Fibroblast of villous mesenchyme (primary cell): ENCODE data around the gene TNK2. TPM values are rescaled to one million over a fixed set of nuclear protein-coding genes. Genes with fewer than 3 reads are reported as not detected.

Source experiments
- DNase-seq: peaks from one replicate; pipeline ENCODE4 v3.0.0-alpha.2; 2010; ENCODE audit warnings: low read depth
- H3K4me3 ChIP-seq: 2 replicates; pipeline ENCODE4 v1.5.1; 2011; ENCODE audit warnings: low read depth, mild to moderate bottlenecking, low read length
- small RNA-seq: library from RNA; depleted of rRNA; stranded (forward); fragments of <200 nt; gene quantifications from one replicate; pipeline ENCODE3, GENCODE V24; 2012
- total RNA-seq: library from RNA; depleted of rRNA; stranded (reverse); fragments of >200 nt; gene quantifications from 2 replicates; pipeline ENCODE4 v1.2.3, GENCODE V29; 2012
- TF ChIP-seq, protein P1 (sequence below): IDR thresholded peaks from 2 replicates; pipeline ENCODE4 v1.5.1; 2012; ENCODE audit warnings: low read depth, mild to moderate bottlenecking, low read length; ENCODE audit not compliant: insufficient read depth

TNK2 gene
- total RNA-seq, 1 donor = 12.1 TPM

DNA sequence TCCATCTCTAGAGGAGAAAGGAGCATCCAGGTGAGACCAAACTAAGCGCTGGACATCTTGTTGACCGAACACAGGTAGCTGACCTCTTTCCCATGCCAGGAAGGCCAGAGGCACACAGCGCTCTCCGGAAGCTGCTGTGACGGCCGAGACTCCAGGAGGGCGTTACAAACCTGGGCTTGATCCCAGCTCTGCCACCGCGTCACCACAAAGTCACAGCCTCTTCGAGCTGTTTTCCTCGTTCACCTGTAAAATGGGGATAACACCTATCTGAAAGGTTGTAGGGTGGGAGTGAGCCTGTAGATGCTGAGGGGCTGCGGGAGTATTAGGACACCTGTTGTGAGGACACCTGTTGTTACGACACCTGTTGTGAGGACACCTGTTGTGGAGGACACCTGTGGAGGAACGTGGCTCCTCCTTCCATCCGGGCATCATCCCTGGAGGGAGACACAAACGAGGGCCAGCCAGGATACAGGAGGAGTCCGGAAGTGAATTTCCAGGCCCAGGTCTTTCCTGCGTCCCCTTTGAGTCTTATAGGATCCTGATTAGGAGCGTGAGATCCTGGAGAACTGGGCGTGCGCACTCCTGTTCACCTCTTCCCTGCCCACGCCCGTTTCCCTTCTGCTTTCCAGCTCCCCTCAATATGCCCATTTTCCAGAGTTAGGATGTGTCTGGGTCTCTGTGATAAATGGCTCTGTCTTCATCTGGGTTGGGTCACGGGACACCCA is 94.3 kb downstream of the TNK2 start:
- TF ChIP-seq, protein P1, sequence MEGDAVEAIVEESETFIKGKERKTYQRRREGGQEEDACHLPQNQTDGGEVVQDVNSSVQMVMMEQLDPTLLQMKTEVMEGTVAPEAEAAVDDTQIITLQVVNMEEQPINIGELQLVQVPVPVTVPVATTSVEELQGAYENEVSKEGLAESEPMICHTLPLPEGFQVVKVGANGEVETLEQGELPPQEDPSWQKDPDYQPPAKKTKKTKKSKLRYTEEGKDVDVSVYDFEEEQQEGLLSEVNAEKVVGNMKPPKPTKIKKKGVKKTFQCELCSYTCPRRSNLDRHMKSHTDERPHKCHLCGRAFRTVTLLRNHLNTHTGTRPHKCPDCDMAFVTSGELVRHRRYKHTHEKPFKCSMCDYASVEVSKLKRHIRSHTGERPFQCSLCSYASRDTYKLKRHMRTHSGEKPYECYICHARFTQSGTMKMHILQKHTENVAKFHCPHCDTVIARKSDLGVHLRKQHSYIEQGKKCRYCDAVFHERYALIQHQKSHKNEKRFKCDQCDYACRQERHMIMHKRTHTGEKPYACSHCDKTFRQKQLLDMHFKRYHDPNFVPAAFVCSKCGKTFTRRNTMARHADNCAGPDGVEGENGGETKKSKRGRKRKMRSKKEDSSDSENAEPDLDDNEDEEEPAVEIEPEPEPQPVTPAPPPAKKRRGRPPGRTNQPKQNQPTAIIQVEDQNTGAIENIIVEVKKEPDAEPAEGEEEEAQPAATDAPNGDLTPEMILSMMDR = no peak
- no peak for DNase-seq
- no peak overlapping the region for H3K4me3 ChIP-seq

Small RNA genes within 50 kb of the gene (small RNA-seq; reads per million reads assigned to genes)
- gene MIR6829 (not detected), gene RNU2-11P (not detected)

Other genes starting within 250 kb of the TNK2 start
- 0.32 and 0.43 TPM in 2 replicates for gene MUC20, start 187.6 kb downstream of the TNK2 start, total RNA-seq
- not detected in 2 replicates for gene MUC4, start 96.6 kb downstream of the TNK2 start, total RNA-seq
- 71.8 and 150 TPM in 2 replicates for gene TFRC, start 173.5 kb upstream of the TNK2 start, total RNA-seq